Measurements from ENCODE around the gene PMF1. TPM values are rescaled to one million over a fixed set of nuclear protein-coding genes. Genes with fewer than 3 reads are reported as not detected.

PMF1 gene
- total and polyA plus RNA-seq, 2 of the 13 experiments (the other 11 are each of a cell fraction or from before 2014, with no cell fraction given), result 72.5 to 89.0 TPM

GRCh38 chr1:156282479-156283222, 69.8 kb downstream of the PMF1 start, which contains the start of gene SMG5 (continued):
- TF ChIP-seq, protein P1, sequence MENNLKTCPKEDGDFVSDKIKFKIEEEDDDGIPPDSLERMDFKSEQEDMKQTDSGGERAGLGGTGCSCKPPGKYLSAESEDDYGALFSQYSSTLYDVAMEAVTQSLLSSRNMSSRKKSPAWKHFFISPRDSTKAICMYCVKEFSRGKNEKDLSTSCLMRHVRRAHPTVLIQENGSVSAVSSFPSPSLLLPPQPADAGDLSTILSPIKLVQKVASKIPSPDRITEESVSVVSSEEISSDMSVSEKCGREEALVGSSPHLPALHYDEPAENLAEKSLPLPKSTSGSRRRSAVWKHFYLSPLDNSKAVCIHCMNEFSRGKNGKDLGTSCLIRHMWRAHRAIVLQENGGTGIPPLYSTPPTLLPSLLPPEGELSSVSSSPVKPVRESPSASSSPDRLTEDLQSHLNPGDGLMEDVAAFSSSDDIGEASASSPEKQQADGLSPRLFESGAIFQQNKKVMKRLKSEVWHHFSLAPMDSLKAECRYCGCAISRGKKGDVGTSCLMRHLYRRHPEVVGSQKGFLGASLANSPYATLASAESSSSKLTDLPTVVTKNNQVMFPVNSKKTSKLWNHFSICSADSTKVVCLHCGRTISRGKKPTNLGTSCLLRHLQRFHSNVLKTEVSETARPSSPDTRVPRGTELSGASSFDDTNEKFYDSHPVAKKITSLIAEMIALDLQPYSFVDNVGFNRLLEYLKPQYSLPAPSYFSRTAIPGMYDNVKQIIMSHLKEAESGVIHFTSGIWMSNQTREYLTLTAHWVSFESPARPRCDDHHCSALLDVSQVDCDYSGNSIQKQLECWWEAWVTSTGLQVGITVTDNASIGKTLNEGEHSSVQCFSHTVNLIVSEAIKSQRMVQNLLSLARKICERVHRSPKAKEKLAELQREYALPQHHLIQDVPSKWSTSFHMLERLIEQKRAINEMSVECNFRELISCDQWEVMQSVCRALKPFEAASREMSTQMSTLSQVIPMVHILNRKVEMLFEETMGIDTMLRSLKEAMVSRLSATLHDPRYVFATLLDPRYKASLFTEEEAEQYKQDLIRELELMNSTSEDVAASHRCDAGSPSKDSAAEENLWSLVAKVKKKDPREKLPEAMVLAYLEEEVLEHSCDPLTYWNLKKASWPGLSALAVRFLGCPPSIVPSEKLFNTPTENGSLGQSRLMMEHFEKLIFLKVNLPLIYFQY (CRISPR knock-in tag; IDR thresholded peaks at IDR 0.05; ENCODE audit: borderline replicate concordance), result peak; percentile 63; the same call in 1 of the 2 replicates
- peak; percentile 77 for TF ChIP-seq CCAR2 (optimal IDR thresholded peaks at IDR 0.05; ENCODE audit: low read depth, low read length)
- no peak for TF ChIP-seq ZNF562 (CRISPR knock-in tag; IDR thresholded peaks at IDR 0.05; ENCODE audit: borderline replicate concordance)
- no peak for TF ChIP-seq ZNF552 (CRISPR knock-in tag; IDR thresholded peaks at IDR 0.05; ENCODE audit: borderline replicate concordance)
- peak; percentile 88 for TF ChIP-seq HNF1B (CRISPR knock-in tag; IDR thresholded peaks at IDR 0.05)
- no peak for TF ChIP-seq MYNN (CRISPR knock-in tag; IDR thresholded peaks at IDR 0.05; ENCODE audit: low read depth)
- peak; percentile 45; the same call in 1 of the 2 replicates for TF ChIP-seq NCOR1 (IDR thresholded peaks at IDR 0.05; ENCODE audit: borderline replicate concordance, low read length)
- no peak for TF ChIP-seq HDAC6 (IDR thresholded peaks at IDR 0.05; ENCODE audit: low read depth, low read length)
- 0 out of 2 replicates have a peak, but pooled peaks have one; percentile 25 for TF ChIP-seq MIER2 (CRISPR knock-in tag; IDR thresholded peaks at IDR 0.05)
- peak; percentile 53; the same call in 1 of the 2 replicates for TF ChIP-seq ZNF749 (CRISPR knock-in tag; IDR thresholded peaks at IDR 0.05; ENCODE audit: borderline replicate concordance)
- peak; percentile 85 for TF ChIP-seq ZNF761 (CRISPR knock-in tag; conservative IDR thresholded peaks at IDR 0.05)
- TF ChIP-seq HDAC1 (CRISPR knock-in tag; IDR thresholded peaks at IDR 0.05), result peak; percentile 88
- TF ChIP-seq ZFP36 (IDR thresholded peaks at IDR 0.05; ENCODE audit: borderline replicate concordance, low read depth, low read length, partially characterized antibody), result no peak
- TF ChIP-seq ZNF724P (CRISPR knock-in tag; IDR thresholded peaks at IDR 0.05; ENCODE audit: borderline replicate concordance), result no peak; the same call in 1 of the 2 replicates
- TF ChIP-seq KLF15 (CRISPR knock-in tag; IDR thresholded peaks at IDR 0.05; ENCODE audit: borderline replicate concordance), result no peak
- TF ChIP-seq, protein P2, sequence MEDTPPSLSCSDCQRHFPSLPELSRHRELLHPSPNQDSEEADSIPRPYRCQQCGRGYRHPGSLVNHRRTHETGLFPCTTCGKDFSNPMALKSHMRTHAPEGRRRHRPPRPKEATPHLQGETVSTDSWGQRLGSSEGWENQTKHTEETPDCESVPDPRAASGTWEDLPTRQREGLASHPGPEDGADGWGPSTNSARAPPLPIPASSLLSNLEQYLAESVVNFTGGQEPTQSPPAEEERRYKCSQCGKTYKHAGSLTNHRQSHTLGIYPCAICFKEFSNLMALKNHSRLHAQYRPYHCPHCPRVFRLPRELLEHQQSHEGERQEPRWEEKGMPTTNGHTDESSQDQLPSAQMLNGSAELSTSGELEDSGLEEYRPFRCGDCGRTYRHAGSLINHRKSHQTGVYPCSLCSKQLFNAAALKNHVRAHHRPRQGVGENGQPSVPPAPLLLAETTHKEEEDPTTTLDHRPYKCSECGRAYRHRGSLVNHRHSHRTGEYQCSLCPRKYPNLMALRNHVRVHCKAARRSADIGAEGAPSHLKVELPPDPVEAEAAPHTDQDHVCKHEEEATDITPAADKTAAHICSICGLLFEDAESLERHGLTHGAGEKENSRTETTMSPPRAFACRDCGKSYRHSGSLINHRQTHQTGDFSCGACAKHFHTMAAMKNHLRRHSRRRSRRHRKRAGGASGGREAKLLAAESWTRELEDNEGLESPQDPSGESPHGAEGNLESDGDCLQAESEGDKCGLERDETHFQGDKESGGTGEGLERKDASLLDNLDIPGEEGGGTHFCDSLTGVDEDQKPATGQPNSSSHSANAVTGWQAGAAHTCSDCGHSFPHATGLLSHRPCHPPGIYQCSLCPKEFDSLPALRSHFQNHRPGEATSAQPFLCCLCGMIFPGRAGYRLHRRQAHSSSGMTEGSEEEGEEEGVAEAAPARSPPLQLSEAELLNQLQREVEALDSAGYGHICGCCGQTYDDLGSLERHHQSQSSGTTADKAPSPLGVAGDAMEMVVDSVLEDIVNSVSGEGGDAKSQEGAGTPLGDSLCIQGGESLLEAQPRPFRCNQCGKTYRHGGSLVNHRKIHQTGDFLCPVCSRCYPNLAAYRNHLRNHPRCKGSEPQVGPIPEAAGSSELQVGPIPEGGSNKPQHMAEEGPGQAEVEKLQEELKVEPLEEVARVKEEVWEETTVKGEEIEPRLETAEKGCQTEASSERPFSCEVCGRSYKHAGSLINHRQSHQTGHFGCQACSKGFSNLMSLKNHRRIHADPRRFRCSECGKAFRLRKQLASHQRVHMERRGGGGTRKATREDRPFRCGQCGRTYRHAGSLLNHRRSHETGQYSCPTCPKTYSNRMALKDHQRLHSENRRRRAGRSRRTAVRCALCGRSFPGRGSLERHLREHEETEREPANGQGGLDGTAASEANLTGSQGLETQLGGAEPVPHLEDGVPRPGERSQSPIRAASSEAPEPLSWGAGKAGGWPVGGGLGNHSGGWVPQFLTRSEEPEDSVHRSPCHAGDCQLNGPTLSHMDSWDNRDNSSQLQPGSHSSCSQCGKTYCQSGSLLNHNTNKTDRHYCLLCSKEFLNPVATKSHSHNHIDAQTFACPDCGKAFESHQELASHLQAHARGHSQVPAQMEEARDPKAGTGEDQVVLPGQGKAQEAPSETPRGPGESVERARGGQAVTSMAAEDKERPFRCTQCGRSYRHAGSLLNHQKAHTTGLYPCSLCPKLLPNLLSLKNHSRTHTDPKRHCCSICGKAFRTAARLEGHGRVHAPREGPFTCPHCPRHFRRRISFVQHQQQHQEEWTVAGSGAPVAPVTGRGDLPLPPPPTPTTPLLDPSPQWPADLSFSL (CRISPR knock-in tag; IDR thresholded peaks at IDR 0.05), result 0 out of 2 replicates have a peak, but pooled peaks have one; percentile 12

Data from HepG2 (cell line).